BLaER1 (cell line): ENCODE measurements around the gene SEC14L1.
A peak's percentile ranks its signal among the peaks of the same experiment; 100 is the strongest.

Experiments used
- H3K27ac ChIP-seq: shearing (Covaris generic); formaldehyde crosslinking; 2 replicates; pipeline ENCODE4 v1.8.1; 2022
- H3K27me3 ChIP-seq: shearing (Covaris generic); formaldehyde crosslinking; 2 replicates; pipeline ENCODE4 v1.8.1; 2022
- H3K36me3 ChIP-seq: shearing (Covaris generic); formaldehyde crosslinking; 2 replicates; pipeline ENCODE4 v1.8.1; 2022
- H3K4me1 ChIP-seq: shearing (Covaris generic); formaldehyde crosslinking; 2 replicates; pipeline ENCODE4 v1.8.1; 2022
- H3K4me2 ChIP-seq: shearing (Covaris generic); formaldehyde crosslinking; 2 replicates; pipeline ENCODE4 v1.8.1; 2022
- H3K4me3 ChIP-seq: shearing (Covaris generic); formaldehyde crosslinking; 2 replicates; pipeline ENCODE4 v1.8.1; 2022
- H3K9ac ChIP-seq: shearing (Covaris generic); formaldehyde crosslinking; 2 replicates; pipeline ENCODE4 v1.8.1; 2022
- H3K9me3 ChIP-seq: shearing (Covaris generic); formaldehyde crosslinking; 2 replicates; pipeline ENCODE4 v1.8.1; 2022
- H4K20me1 ChIP-seq: shearing (Covaris generic); formaldehyde crosslinking; 2 replicates; pipeline ENCODE4 v1.8.1; 2022
- Cebpa-rat ChIP-seq: shearing (Covaris generic); IDR thresholded peaks from 2 replicates; pipeline ENCODE4 v1.8.1; 2022

SEC14L1 gene

DNA sequence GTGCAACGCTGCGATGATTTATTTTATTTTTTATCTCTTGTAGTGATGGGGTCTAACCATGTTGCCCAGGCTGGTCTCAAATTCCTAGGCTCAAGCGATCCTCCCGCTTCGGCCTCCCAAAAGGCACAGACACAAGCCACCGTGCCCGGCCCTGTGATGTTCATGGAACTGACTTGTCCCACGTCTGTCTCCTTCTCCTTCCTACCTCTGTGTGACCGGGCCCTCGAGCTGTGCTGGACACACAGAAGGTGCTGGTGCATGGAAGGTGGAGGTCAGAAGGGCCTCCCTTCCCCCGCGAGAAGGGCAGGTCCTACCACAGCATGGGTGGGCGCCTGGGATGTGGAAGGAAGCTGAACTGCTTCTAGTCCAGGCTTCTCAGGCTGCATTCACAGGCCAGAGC lies 88.0 kb downstream of the SEC14L1 start:
- no peaks in the 10 kb centered on the region for H4K20me1 ChIP-seq
- H3K27ac ChIP-seq, result no peak overlapping the region
- no peak overlapping the region; the same call in 1 of the 2 replicates for H3K4me2 ChIP-seq

GRCh38 chr17:77229786-77230435 lies 89.1 kb downstream of the SEC14L1 start:
- Histone ChIP-seq H3K27me3 (no peaks in the 10 kb centered on the region), H4K20me1 (no peaks in the 10 kb centered on the region), H3K9ac (no peak overlapping the region), H3K4me2 (no peak overlapping the region), H3K9me3 (peaks cover 11% of the 10 kb centered on the region), H3K36me3 (no peaks in the 10 kb centered on the region), H3K27ac (no peak overlapping the region), H3K4me3 (no peak overlapping the region), H3K4me1 (peaks cover 36% of the 10 kb centered on the region)
- no peak for TF ChIP-seq Cebpa-rat

More for the DNA sequence above, 88.0 kb downstream of the SEC14L1 start:
- TF ChIP-seq Cebpa-rat, result no peak
- H3K27me3 ChIP-seq, result no peaks in the 10 kb centered on the region
- no peak overlapping the region for H3K4me3 ChIP-seq
- peaks cover 17% of the 10 kb centered on the region for H3K9me3 ChIP-seq
- no peaks in the 10 kb centered on the region for H3K36me3 ChIP-seq
- peaks cover 25% of the 10 kb centered on the region for H3K4me1 ChIP-seq
- no peak overlapping the region for H3K9ac ChIP-seq

- no peaks in the 10 kb centered on the region for H4K20me1 ChIP-seq
- H3K4me3 ChIP-seq, result no peak overlapping the region
- peaks cover 42% of the 10 kb centered on the region for H3K4me1 ChIP-seq
- H3K9me3 ChIP-seq, result peaks cover 6% of the 10 kb centered on the region
- H3K27ac ChIP-seq, result no peak overlapping the region
- H3K36me3 ChIP-seq, result no peaks in the 10 kb centered on the region
- H3K4me2 ChIP-seq, result no peak overlapping the region
- no peaks in the 10 kb centered on the region for H3K27me3 ChIP-seq
- no peak for TF ChIP-seq Cebpa-rat
- no peak overlapping the region for H3K9ac ChIP-seq
These were observed 89.7 kb downstream of the SEC14L1 start for GRCh38 chr17:77230436-77230830.

- H3K4me2 ChIP-seq, result no peak overlapping the region
- peaks cover 50% of the 10 kb centered on the region for H3K4me1 ChIP-seq
- no peak overlapping the region for H3K27ac ChIP-seq
- H3K27me3 ChIP-seq, result no peaks in the 10 kb centered on the region
- no peaks in the 10 kb centered on the region for H3K36me3 ChIP-seq
- H3K4me3 ChIP-seq, result no peak overlapping the region
- no peak for TF ChIP-seq Cebpa-rat
- H4K20me1 ChIP-seq, result no peaks in the 10 kb centered on the region
- no peak overlapping the region for H3K9ac ChIP-seq
- no peaks in the 10 kb centered on the region for H3K9me3 ChIP-seq
These were observed 90.5 kb downstream of the SEC14L1 start for GRCh38 chr17:77231076-77231871.

GRCh38 chr17:77233127-77233526 lies 92.4 kb downstream of the SEC14L1 start:
- Histone ChIP-seq H3K27me3 (no peaks in the 10 kb centered on the region), H4K20me1 (no peaks in the 10 kb centered on the region), H3K4me2 (no peak overlapping the region), H3K36me3 (0 out of 2 replicates have a peak, but pooled peaks cover 4% of the 10 kb centered on the region), H3K9me3 (peaks cover 13% of the 10 kb centered on the region), H3K27ac (no peak overlapping the region), H3K4me3 (no peak overlapping the region), H3K9ac (no peak overlapping the region), H3K4me1 (peaks cover 54% of the 10 kb centered on the region)
- no peak for TF ChIP-seq Cebpa-rat

GRCh38 chr17:77233635-77234334 lies 93.0 kb downstream of the SEC14L1 start:
- Histone ChIP-seq H3K9ac (0 out of 2 replicates have a peak overlapping the region, but pooled peaks have one; percentile 64), H3K4me1 (peaks cover 53% of the 10 kb centered on the region), H3K9me3 (peaks cover 13% of the 10 kb centered on the region), H3K27me3 (no peaks in the 10 kb centered on the region), H3K4me2 (peak overlapping the region; percentile 79), H4K20me1 (no peaks in the 10 kb centered on the region), H3K36me3 (0 out of 2 replicates have a peak, but pooled peaks cover 4% of the 10 kb centered on the region), H3K27ac (peak overlapping the region; percentile 69; the same call in 1 of the 2 replicates), H3K4me3 (no peak overlapping the region)
- no peak for TF ChIP-seq Cebpa-rat

DNA sequence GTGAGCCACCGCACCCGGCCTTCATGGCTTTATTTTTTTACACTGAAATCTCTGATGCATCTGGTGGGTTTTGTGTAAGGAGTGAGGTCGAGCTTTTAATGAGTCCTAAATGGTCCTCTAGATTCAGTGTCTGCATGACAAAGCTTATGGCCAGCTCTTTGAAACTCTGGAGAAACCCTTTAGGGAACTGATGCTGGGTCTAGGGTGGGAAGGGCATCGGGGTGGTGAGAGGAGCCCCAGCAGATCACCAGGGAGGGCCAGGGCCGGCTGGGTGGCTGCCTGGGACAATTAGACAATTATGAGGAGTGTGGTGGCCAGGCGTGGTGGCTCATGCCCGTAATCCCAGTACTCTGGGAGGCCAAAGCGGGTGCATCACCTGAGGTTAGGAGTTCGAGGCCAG lies 93.9 kb downstream of the SEC14L1 start:
- H3K4me2 ChIP-seq, result peak overlapping the region; percentile 79
- peaks cover 55% of the 10 kb centered on the region for H3K4me1 ChIP-seq
- peak overlapping the region; percentile 64 for H3K9ac ChIP-seq
- H3K4me3 ChIP-seq, result no peak overlapping the region
- no peaks in the 10 kb centered on the region for H4K20me1 ChIP-seq
- H3K27ac ChIP-seq, result peak overlapping the region; percentile 69
- no peak for TF ChIP-seq Cebpa-rat
- H3K9me3 ChIP-seq, result peaks cover 13% of the 10 kb centered on the region
- 0 out of 2 replicates have a peak, but pooled peaks cover 4% of the 10 kb centered on the region for H3K36me3 ChIP-seq
- no peaks in the 10 kb centered on the region for H3K27me3 ChIP-seq

DNA sequence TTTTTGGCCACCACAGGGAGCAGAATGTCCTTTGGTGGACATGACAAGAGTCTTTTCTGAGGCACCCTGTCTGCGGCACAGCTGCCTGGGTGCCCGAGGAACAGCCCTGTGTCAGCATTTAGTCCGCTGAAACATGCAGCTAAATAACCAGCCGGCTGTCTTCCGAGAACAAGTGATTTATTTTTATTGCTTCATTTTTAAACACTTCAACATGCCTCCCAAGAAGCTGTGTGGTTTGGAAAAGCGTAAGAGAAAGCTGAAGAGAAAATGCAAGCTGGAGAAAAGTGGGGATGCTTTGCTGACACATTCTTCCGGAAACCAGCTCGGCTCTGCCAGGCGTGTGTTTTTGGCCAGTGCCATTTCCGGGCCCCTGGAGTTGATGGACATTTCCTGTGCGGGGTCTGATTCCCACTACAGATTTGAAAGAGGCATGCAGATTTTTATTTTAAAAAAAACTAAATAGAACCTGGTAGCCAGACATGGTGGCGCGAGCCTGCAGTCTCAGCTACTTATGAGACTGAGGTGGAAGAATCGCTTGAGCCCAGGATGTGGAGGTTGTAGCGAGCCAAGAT lies 94.7 kb downstream of the SEC14L1 start:
- Histone ChIP-seq H3K36me3 (0 out of 2 replicates have a peak, but pooled peaks cover 4% of the 10 kb centered on the region), H3K4me3 (peak overlapping the region; percentile 46; the same call in 1 of the 2 replicates), H3K9ac (peak overlapping the region; percentile 64; the same call in 1 of the 2 replicates), H4K20me1 (no peaks in the 10 kb centered on the region), H3K4me2 (peak overlapping the region; percentile 79), H3K9me3 (peaks cover 13% of the 10 kb centered on the region), H3K27me3 (no peaks in the 10 kb centered on the region), H3K4me1 (peaks cover 59% of the 10 kb centered on the region), H3K27ac (peak overlapping the region; percentile 69)
- no peak for TF ChIP-seq Cebpa-rat

GRCh38 chr17:77237232-77238008 lies 96.7 kb downstream of the SEC14L1 start:
- no peak overlapping the region for H3K9ac ChIP-seq
- H3K4me3 ChIP-seq, result no peak overlapping the region
- H3K36me3 ChIP-seq, result 0 out of 2 replicates have a peak, but pooled peaks cover 4% of the 10 kb centered on the region
- H3K4me1 ChIP-seq, result peaks cover 65% of the 10 kb centered on the region
- no peaks in the 10 kb centered on the region for H3K27me3 ChIP-seq
- no peak for TF ChIP-seq Cebpa-rat
- peaks cover 13% of the 10 kb centered on the region for H3K9me3 ChIP-seq
- H4K20me1 ChIP-seq, result no peaks in the 10 kb centered on the region
- H3K27ac ChIP-seq, result no peak overlapping the region
- H3K4me2 ChIP-seq, result no peak overlapping the region; the same call in 1 of the 2 replicates
